Activated T-helper 2 cell treated with anti-CD3 and anti-CD28 coated beads, Interferon-gamma antibody, Interleukin-2, Interleukin-4, amounts not matched to agents 10 μg/mL and 5 μg/mL and 100 μg/mL, durations not matched to agents 14 hours and 24 hours and 36 hours (primary cell): ENCODE data around the gene SPPL3. TPM values are rescaled to one million over a fixed set of nuclear protein-coding genes. Genes with fewer than 3 reads are reported as not detected.
"Not testable (repeated sequence)": the region's sequence is repeated elsewhere in the genome, so short reads cannot be mapped to it uniquely, and the experiment has no call there.

Experiments used
- DNase-seq: peaks from one replicate; pipeline ENCODE4 v3.0.0; 2021; ENCODE audit warnings: low spot score
- H3K27ac Mint-ChIP-seq: one replicate; pipeline ENCODE4 v1.8.0; 2021; ENCODE audit warnings: mixed read lengths
- H3K27me3 Mint-ChIP-seq: one replicate; pipeline ENCODE4 v1.8.0; 2021; ENCODE audit warnings: low read depth, mixed read lengths
- H3K36me3 Mint-ChIP-seq: one replicate; pipeline ENCODE4 v1.8.0; 2021; ENCODE audit warnings: low read depth, mixed read lengths
- H3K4me1 Mint-ChIP-seq: one replicate; pipeline ENCODE4 v1.8.0; 2021; ENCODE audit warnings: low read depth, mixed read lengths
- H3K4me3 Mint-ChIP-seq: one replicate; pipeline ENCODE4 v1.8.0; 2021; ENCODE audit warnings: low read depth, mild to moderate bottlenecking, moderate library complexity, mixed read lengths
- H3K9me3 Mint-ChIP-seq: one replicate; pipeline ENCODE4 v1.8.0; 2021; ENCODE audit warnings: mixed read lengths
- intact Hi-C: fragments of 100-400 bp; cut with micrococcal nuclease; formaldehyde crosslinking; loops from one replicate; pipeline ENCODE4 v1.15.1; 2023
- total RNA-seq: library from RNA; stranded (reverse); gene quantifications from 2 replicates; pipeline ENCODE4 v1.2.3, GENCODE V29; 2022

SPPL3 gene
- total RNA-seq = 33.4 and 38.2 TPM in 2 replicates

GRCh38 chr12:120904197-120904773 lies at the start of gene SPPL3:
SPPL3 (minus strand) TSS chr12:120904358; CDS start chr12:120903867, 491 bp downstream.
- H3K36me3 Mint-ChIP-seq = peaks cover 14% of the 10 kb centered on the region
- DNase-seq = peak; percentile 88
- H3K4me3 Mint-ChIP-seq = peak within 1 kb of the TSS; percentile 97
- peak within 1 kb of the TSS; percentile 86 for H3K27ac Mint-ChIP-seq
- no peaks in the 10 kb centered on the region for H3K9me3 Mint-ChIP-seq
- H3K27me3 Mint-ChIP-seq = no peaks in the 10 kb centered on the region
- intact Hi-C loops = loop anchor here (5.0 kb wide), 2 partner anchors 47 to 58 kb away; no protein-coding TSS in a partner anchor
- peaks cover 22% of the 10 kb centered on the region for H3K4me1 Mint-ChIP-seq

GRCh38 chr12:120950807-120951206 lies 46.6 kb upstream of the SPPL3 start:
- no peak for DNase-seq
- Mint-ChIP-seq H3K27ac (no peak overlapping the region), H3K27me3 (no peaks in the 10 kb centered on the region), H3K4me1 (peaks cover 1% of the 10 kb centered on the region), H3K9me3 (no peaks in the 10 kb centered on the region), H3K4me3 (no peak overlapping the region), H3K36me3 (no peaks in the 10 kb centered on the region)
- intact Hi-C loops = no loop called here

- not testable (repeated sequence) for H3K4me1 Mint-ChIP-seq, H3K27ac Mint-ChIP-seq
These were observed 46.2 kb upstream of the SPPL3 start for GRCh38 chr12:120950260-120950799.

GRCh38 chr12:120945516-120945915 lies 41.4 kb upstream of the SPPL3 start:
- H3K4me1 Mint-ChIP-seq, H3K36me3 Mint-ChIP-seq, H3K27me3 Mint-ChIP-seq, H3K9me3 Mint-ChIP-seq, DNase-seq, intact Hi-C loops, H3K4me3 Mint-ChIP-seq: not testable (repeated sequence)
- H3K27ac Mint-ChIP-seq = peak overlapping the region; percentile 39

More at GRCh38 chr12:120950260-120950799, 46.2 kb upstream of the SPPL3 start:
- H3K9me3 Mint-ChIP-seq, H3K27me3 Mint-ChIP-seq, intact Hi-C loops, H3K36me3 Mint-ChIP-seq, DNase-seq, H3K4me3 Mint-ChIP-seq: not testable (repeated sequence)

GRCh38 chr12:120944645-120945217 lies 40.6 kb upstream of the SPPL3 start:
- Mint-ChIP-seq H3K27ac (peak overlapping the region; percentile 20), H3K27me3 (peaks cover 6% of the 10 kb centered on the region), H3K36me3 (no peaks in the 10 kb centered on the region), H3K4me1 (peaks cover 8% of the 10 kb centered on the region), H3K4me3 (no peak overlapping the region), H3K9me3 (no peaks in the 10 kb centered on the region)
- intact Hi-C loops = loop anchor here (1.0 kb wide), 2 partner anchors 18 to 27 kb away; no protein-coding TSS in a partner anchor
- peak; percentile 46 for DNase-seq

GRCh38 chr12:120943482-120943881 lies 39.3 kb upstream of the SPPL3 start:
- H3K36me3 Mint-ChIP-seq = no peaks in the 10 kb centered on the region
- H3K27me3 Mint-ChIP-seq = peaks cover 9% of the 10 kb centered on the region
- no peak for DNase-seq
- H3K9me3 Mint-ChIP-seq = no peaks in the 10 kb centered on the region
- intact Hi-C loops = no loop called here
- H3K27ac Mint-ChIP-seq = no peak overlapping the region
- H3K4me3 Mint-ChIP-seq = no peak overlapping the region
- H3K4me1 Mint-ChIP-seq = peaks cover 8% of the 10 kb centered on the region

GRCh38 chr12:120941846-120942405 lies 37.8 kb upstream of the SPPL3 start:
- Mint-ChIP-seq H3K4me3 (no peak overlapping the region), H3K27me3 (peaks cover 12% of the 10 kb centered on the region), H3K4me1 (peaks cover 8% of the 10 kb centered on the region), H3K36me3 (no peaks in the 10 kb centered on the region), H3K9me3 (no peaks in the 10 kb centered on the region), H3K27ac (no peak overlapping the region)
- intact Hi-C loops = no loop called here
- no peak for DNase-seq

GRCh38 chr12:120941412-120941811 lies 37.3 kb upstream of the SPPL3 start:
- H3K27me3 Mint-ChIP-seq = peaks cover 12% of the 10 kb centered on the region
- no peaks in the 10 kb centered on the region for H3K9me3 Mint-ChIP-seq
- no peaks in the 10 kb centered on the region for H3K36me3 Mint-ChIP-seq
- no peak for DNase-seq
- no peak overlapping the region for H3K27ac Mint-ChIP-seq
- H3K4me3 Mint-ChIP-seq = no peak overlapping the region
- H3K4me1 Mint-ChIP-seq = peaks cover 8% of the 10 kb centered on the region
- intact Hi-C loops = no loop called here

GRCh38 chr12:120940799-120941198 lies 36.6 kb upstream of the SPPL3 start:
- Mint-ChIP-seq H3K27me3 (peaks cover 12% of the 10 kb centered on the region), H3K4me3 (no peak overlapping the region), H3K9me3 (no peaks in the 10 kb centered on the region), H3K4me1 (peaks cover 7% of the 10 kb centered on the region), H3K36me3 (no peaks in the 10 kb centered on the region), H3K27ac (no peak overlapping the region)
- DNase-seq = no peak
- intact Hi-C loops = no loop called here

- H3K9me3 Mint-ChIP-seq = no peaks in the 10 kb centered on the region
- H3K27ac Mint-ChIP-seq = no peak overlapping the region
- no peak for DNase-seq
- intact Hi-C loops = no loop called here
- no peak overlapping the region for H3K4me3 Mint-ChIP-seq
- H3K27me3 Mint-ChIP-seq = peaks cover 14% of the 10 kb centered on the region
- no peaks in the 10 kb centered on the region for H3K36me3 Mint-ChIP-seq
- peaks cover 5% of the 10 kb centered on the region for H3K4me1 Mint-ChIP-seq
These were observed 35.8 kb upstream of the SPPL3 start for GRCh38 chr12:120940006-120940405.

GRCh38 chr12:120939523-120939922 lies 35.4 kb upstream of the SPPL3 start:
- Mint-ChIP-seq H3K36me3 (no peaks in the 10 kb centered on the region), H3K27me3 (peaks cover 14% of the 10 kb centered on the region), H3K4me3 (no peak overlapping the region), H3K27ac (no peak overlapping the region), H3K4me1 (peaks cover 2% of the 10 kb centered on the region), H3K9me3 (no peaks in the 10 kb centered on the region)
- intact Hi-C loops = no loop called here
- DNase-seq = no peak

- Mint-ChIP-seq H3K4me3 (no peak overlapping the region), H3K9me3 (no peaks in the 10 kb centered on the region), H3K27me3 (peaks cover 15% of the 10 kb centered on the region), H3K36me3 (no peaks in the 10 kb centered on the region), H3K4me1 (no peaks in the 10 kb centered on the region), H3K27ac (no peak overlapping the region)
- DNase-seq = no peak
- intact Hi-C loops = no loop called here
These were observed 34.3 kb upstream of the SPPL3 start for GRCh38 chr12:120938496-120938895.

GRCh38 chr12:120936197-120936596 lies 32.0 kb upstream of the SPPL3 start:
- H3K27ac Mint-ChIP-seq = no peak overlapping the region
- no peaks in the 10 kb centered on the region for H3K36me3 Mint-ChIP-seq
- no peaks in the 10 kb centered on the region for H3K9me3 Mint-ChIP-seq
- peaks cover 14% of the 10 kb centered on the region for H3K27me3 Mint-ChIP-seq
- intact Hi-C loops = no loop called here
- DNase-seq = no peak
- no peak overlapping the region for H3K4me3 Mint-ChIP-seq
- H3K4me1 Mint-ChIP-seq = no peaks in the 10 kb centered on the region
